Measurements from ENCODE around the gene OPCML. TPM values are rescaled to one million over a fixed set of nuclear protein-coding genes. Genes with fewer than 3 reads are reported as not detected.

The OPCML gene
- total and polyA plus RNA-seq, 4 donors, result under 0.01 to 0.01 TPM; not detected in 2

DNA sequence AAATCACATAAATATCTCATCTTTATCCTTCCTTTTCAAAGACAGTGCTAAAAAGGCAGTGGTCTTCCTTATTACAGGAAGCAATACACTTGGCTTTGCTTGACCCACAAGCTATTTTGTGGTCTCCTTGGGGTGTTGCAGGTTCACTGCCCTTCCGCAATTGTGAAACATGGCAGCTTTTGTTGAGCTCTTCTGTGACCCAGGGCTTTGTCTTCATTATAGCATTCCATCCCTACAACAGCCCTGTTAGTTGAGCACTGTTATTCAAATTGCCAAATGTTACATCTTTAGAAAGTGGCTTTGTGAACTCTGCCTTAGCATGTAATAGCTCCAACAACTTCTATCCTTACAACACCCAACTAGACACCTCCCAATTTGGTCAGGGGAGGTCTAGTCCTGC, 107.1 kb downstream of the OPCML start:
- 72% methylated on average over 1 of the region's 1 CpG for WGBS
- H3K9ac ChIP-seq (ENCODE audit: low read depth in 1 of 2, low read length in 2 of 2), result no peak overlapping the region
- DNase-seq (ENCODE audit: low spot score), result no peak
- no peaks in the 10 kb centered on the region for H3K9me3 ChIP-seq (ENCODE audit: control insufficient read depth in 4 of 4, low read length in 3 of 4)
- H3K27me3 ChIP-seq (ENCODE audit: control insufficient read depth in 4 of 4, insufficient read depth in 4 of 4, low read length in 3 of 4), result no peaks in the 10 kb centered on the region
- H3K27ac ChIP-seq (ENCODE audit: low read depth in 1 of 2, low read length in 2 of 2), result no peak overlapping the region
- H3K4me1 ChIP-seq (ENCODE audit: control insufficient read depth in 4 of 4, insufficient read depth in 4 of 4, low read length in 3 of 4), result no peaks in the 10 kb centered on the region
- TF ChIP-seq EGR1 (IDR thresholded peaks at IDR 0.05; ENCODE audit: low read depth in 2 of 2) (no peak), HNF4G (IDR thresholded peaks at IDR 0.05) (no peak), TAF1 (conservative IDR thresholded peaks at IDR 0.05) (no peak), YY1 (IDR thresholded peaks at IDR 0.05) (no peak), FOXA1 (IDR thresholded peaks at IDR 0.05) (no peak), HNF4A (conservative IDR thresholded peaks at IDR 0.05) (no peak), RAD21 (IDR thresholded peaks at IDR 0.05) (no peak), RXRA (IDR thresholded peaks at IDR 0.05) (no peak), NR2F2 (IDR thresholded peaks at IDR 0.05) (no peak), JUND (IDR thresholded peaks at IDR 0.05) (no peak), SP1 (IDR thresholded peaks at IDR 0.05) (no peak), GABPA (IDR thresholded peaks at IDR 0.05 in 1 of 2, conservative IDR thresholded peaks at IDR 0.05 in 1 of 2) (no peak), FOXA2 (IDR thresholded peaks at IDR 0.05) (no peak)
- TF ChIP-seq, protein P1, sequence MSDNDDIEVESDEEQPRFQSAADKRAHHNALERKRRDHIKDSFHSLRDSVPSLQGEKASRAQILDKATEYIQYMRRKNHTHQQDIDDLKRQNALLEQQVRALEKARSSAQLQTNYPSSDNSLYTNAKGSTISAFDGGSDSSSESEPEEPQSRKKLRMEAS (IDR thresholded peaks at IDR 0.05), result no peak
- TF ChIP-seq, protein P2, sequence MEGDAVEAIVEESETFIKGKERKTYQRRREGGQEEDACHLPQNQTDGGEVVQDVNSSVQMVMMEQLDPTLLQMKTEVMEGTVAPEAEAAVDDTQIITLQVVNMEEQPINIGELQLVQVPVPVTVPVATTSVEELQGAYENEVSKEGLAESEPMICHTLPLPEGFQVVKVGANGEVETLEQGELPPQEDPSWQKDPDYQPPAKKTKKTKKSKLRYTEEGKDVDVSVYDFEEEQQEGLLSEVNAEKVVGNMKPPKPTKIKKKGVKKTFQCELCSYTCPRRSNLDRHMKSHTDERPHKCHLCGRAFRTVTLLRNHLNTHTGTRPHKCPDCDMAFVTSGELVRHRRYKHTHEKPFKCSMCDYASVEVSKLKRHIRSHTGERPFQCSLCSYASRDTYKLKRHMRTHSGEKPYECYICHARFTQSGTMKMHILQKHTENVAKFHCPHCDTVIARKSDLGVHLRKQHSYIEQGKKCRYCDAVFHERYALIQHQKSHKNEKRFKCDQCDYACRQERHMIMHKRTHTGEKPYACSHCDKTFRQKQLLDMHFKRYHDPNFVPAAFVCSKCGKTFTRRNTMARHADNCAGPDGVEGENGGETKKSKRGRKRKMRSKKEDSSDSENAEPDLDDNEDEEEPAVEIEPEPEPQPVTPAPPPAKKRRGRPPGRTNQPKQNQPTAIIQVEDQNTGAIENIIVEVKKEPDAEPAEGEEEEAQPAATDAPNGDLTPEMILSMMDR (IDR thresholded peaks at IDR 0.05; ENCODE audit: low read depth, low read length, missing input control), result no peak
- TF ChIP-seq, protein P3, sequence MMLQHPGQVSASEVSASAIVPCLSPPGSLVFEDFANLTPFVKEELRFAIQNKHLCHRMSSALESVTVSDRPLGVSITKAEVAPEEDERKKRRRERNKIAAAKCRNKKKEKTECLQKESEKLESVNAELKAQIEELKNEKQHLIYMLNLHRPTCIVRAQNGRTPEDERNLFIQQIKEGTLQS (IDR thresholded peaks at IDR 0.05), result no peak
- TF ChIP-seq, protein P4, sequence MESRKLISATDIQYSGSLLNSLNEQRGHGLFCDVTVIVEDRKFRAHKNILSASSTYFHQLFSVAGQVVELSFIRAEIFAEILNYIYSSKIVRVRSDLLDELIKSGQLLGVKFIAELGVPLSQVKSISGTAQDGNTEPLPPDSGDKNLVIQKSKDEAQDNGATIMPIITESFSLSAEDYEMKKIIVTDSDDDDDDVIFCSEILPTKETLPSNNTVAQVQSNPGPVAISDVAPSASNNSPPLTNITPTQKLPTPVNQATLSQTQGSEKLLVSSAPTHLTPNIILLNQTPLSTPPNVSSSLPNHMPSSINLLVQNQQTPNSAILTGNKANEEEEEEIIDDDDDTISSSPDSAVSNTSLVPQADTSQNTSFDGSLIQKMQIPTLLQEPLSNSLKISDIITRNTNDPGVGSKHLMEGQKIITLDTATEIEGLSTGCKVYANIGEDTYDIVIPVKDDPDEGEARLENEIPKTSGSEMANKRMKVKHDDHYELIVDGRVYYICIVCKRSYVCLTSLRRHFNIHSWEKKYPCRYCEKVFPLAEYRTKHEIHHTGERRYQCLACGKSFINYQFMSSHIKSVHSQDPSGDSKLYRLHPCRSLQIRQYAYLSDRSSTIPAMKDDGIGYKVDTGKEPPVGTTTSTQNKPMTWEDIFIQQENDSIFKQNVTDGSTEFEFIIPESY (IDR thresholded peaks at IDR 0.05), result no peak
- H3K36me3 ChIP-seq (ENCODE audit: control insufficient read depth in 4 of 4, insufficient read depth in 3 of 4, low read depth in 1 of 4, low read length in 3 of 4), result no peaks in the 10 kb centered on the region
- no peak overlapping the region for H3K4me3 ChIP-seq (ENCODE audit: low read depth in 1 of 3, low read length in 3 of 3)

DNA sequence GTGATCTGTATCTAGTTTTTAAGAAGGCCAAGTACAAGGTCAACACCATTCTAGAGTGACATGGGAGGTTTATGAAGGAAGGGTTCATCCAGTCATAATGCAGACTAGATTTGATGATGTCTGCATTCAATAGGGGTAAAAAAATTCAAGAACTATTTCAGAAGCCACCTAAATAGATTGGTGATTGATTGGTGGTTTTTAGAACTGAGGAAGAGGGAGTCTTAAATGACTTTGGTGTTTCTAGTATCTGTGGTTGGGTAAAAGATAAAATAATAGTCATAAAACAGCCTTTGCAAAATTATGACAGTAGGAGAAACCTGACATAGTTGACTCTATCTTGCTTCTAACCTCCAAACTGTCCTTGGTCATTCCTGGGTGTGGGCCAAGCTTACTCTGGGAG, 114.1 kb downstream of the OPCML start:
- no peak overlapping the region for H3K27ac ChIP-seq (ENCODE audit: low read depth in 1 of 2, low read length in 2 of 2)
- H3K4me3 ChIP-seq (ENCODE audit: low read depth in 1 of 3, low read length in 3 of 3), result no peak overlapping the region
- peaks cover 0 to 2% (median 0%) of the 10 kb centered on the region in 4 donors for H3K27me3 ChIP-seq (ENCODE audit: control insufficient read depth in 4 of 4, insufficient read depth in 4 of 4, low read length in 3 of 4)
- no peak overlapping the region for H3K9ac ChIP-seq (ENCODE audit: low read depth in 1 of 2, low read length in 2 of 2)
- no peaks in the 10 kb centered on the region for H3K36me3 ChIP-seq (ENCODE audit: control insufficient read depth in 4 of 4, insufficient read depth in 3 of 4, low read depth in 1 of 4, low read length in 3 of 4)
- H3K9me3 ChIP-seq (ENCODE audit: control insufficient read depth in 4 of 4, low read length in 3 of 4), result peaks cover 0 to 4% (median 2%) of the 10 kb centered on the region in 4 donors
- DNase-seq (ENCODE audit: low spot score), result no peak
- no peaks in the 10 kb centered on the region for H3K4me1 ChIP-seq (ENCODE audit: control insufficient read depth in 4 of 4, insufficient read depth in 4 of 4, low read length in 3 of 4)
- TF ChIP-seq EGR1 (IDR thresholded peaks at IDR 0.05; ENCODE audit: low read depth in 2 of 2) (no peak), RXRA (IDR thresholded peaks at IDR 0.05) (no peak), FOXA2 (IDR thresholded peaks at IDR 0.05) (no peak), GABPA (IDR thresholded peaks at IDR 0.05 in 1 of 2, conservative IDR thresholded peaks at IDR 0.05 in 1 of 2) (no peak)
